GM12875 (cell line): ENCODE data around the gene MRO.
"Not testable (repeated sequence)": the region's sequence is repeated elsewhere in the genome, so short reads cannot be mapped to it uniquely, and the experiment has no call there.

Source experiments
- H3K4me3 ChIP-seq: one replicate; pipeline ENCODE4 v1.5.1; 2011; ENCODE audit warnings: low read depth, low read length, control low read depth
- TF ChIP-seq, protein P1 (sequence below): IDR thresholded peaks from 2 replicates; pipeline ENCODE4 v1.5.1; 2011; ENCODE audit warnings: low read depth, mild to moderate bottlenecking, control low read depth, inconsistent platforms, low read length, moderate library complexity, borderline replicate concordance; ENCODE audit not compliant: insufficient read depth

Gene MRO

DNA sequence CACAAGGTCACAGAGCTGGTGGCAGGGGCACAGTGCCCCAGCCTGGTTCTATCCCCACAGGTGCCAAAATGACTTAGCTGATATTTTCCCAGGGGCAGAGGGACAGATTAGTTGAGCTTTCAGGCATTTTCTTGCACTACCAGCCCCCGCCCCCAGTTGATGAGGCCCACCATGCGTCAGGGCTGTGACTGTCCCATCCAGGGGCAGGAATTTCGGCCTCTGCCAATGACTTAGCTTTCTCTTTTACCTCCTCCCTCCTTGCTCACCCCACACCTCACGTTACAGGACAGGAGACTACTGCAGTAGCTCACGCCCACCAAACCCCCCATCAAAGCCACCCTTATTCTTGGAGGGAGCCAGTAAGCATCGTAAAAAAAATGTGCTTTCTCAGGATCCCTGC lies 31.5 kb downstream of the MRO start:
- TF ChIP-seq, protein P1, sequence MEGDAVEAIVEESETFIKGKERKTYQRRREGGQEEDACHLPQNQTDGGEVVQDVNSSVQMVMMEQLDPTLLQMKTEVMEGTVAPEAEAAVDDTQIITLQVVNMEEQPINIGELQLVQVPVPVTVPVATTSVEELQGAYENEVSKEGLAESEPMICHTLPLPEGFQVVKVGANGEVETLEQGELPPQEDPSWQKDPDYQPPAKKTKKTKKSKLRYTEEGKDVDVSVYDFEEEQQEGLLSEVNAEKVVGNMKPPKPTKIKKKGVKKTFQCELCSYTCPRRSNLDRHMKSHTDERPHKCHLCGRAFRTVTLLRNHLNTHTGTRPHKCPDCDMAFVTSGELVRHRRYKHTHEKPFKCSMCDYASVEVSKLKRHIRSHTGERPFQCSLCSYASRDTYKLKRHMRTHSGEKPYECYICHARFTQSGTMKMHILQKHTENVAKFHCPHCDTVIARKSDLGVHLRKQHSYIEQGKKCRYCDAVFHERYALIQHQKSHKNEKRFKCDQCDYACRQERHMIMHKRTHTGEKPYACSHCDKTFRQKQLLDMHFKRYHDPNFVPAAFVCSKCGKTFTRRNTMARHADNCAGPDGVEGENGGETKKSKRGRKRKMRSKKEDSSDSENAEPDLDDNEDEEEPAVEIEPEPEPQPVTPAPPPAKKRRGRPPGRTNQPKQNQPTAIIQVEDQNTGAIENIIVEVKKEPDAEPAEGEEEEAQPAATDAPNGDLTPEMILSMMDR: no peak
- no peak overlapping the region for H3K4me3 ChIP-seq

DNA sequence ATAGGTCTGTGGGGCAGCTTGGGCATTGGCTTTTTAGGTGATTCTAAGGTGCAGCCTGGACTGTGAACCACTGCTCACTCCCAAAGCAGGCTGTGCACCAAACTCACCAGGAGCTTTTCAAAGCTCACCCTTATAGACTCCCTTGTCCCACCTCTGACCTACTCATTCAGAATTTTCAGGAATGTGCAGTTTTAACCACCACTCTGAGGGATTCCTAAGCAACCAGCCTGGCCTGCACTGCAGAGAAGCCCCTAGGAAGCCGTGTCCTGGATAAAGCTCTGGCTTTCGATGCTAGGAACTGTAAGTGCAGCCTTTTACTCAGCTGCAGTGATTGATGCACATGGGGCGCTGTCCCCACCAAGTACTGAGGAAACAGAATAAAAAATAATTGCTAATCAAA lies 33.0 kb downstream of the MRO start:
- TF ChIP-seq, protein P1: no peak
- H3K4me3 ChIP-seq: no peak overlapping the region

GRCh38 chr18:50783553-50783952 lies 36.3 kb downstream of the MRO start:
- H3K4me3 ChIP-seq: no peak overlapping the region
- TF ChIP-seq, protein P1: no peak

DNA sequence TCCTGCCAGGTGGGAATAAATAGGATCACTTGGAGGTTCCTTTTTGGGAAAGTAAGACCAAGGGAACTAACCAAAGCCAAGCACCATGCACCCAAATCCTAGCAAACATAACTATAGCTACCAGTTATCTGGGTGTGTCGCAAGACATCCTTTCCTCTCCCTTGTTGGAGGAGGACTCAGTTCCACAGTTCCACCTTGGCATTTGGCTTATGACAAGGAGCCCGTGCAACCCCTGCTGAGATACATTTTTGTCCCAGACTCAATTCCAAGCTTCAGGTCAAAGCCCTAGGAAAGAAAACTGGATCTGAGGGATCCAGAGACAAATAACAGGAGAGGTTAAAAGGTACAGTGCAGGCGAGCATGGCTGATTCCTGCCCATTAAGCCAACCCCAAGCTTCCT lies 40.8 kb downstream of the MRO start:
- H3K4me3 ChIP-seq: not testable (repeated sequence)

DNA sequence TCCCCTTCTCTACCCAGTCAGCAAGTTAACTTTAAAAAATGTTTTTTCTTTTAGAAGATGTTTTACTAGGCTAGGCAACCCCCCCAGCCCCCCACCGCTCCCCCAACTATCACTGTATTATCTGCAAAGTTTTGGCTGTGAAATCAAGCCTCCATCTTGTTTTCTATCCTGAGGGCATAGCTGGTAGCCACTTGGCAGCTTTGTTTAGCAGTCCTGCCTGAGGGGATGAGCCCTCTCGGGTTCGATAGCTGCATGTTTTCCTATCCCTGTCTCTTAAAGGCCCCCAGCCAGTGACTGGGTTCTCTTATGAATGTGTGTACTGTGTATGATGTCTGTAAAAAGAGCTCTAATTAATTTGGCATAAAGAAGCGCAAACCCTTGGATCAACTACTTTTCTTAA lies 43.4 kb downstream of the MRO start:
- H3K4me3 ChIP-seq: no peak overlapping the region
- TF ChIP-seq, protein P1: no peak

DNA sequence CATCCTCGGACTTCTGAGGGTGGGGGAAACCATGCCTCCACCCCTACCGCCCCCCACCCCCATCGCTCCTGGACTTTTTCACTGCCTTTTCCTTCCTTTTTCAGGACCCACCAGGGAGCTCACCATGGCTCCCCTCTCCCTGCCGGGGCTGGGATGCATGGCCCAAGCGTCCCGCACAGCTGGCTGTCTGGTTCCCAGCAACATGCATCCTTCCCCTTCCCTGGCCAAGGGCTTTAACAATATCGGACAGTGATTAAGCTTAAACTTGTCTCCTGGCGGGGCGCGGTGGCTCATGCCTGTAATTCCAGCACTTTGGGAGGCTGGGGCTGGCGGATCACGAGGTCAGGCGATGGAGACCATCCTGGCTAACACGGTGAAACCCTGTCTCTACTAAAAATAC lies 44.1 kb downstream of the MRO start:
- H3K4me3 ChIP-seq: no peak overlapping the region
- TF ChIP-seq, protein P1: no peak

GRCh38 chr18:50775207-50775606 lies 44.6 kb downstream of the MRO start:
- no peak overlapping the region for H3K4me3 ChIP-seq
- TF ChIP-seq, protein P1: no peak

DNA sequence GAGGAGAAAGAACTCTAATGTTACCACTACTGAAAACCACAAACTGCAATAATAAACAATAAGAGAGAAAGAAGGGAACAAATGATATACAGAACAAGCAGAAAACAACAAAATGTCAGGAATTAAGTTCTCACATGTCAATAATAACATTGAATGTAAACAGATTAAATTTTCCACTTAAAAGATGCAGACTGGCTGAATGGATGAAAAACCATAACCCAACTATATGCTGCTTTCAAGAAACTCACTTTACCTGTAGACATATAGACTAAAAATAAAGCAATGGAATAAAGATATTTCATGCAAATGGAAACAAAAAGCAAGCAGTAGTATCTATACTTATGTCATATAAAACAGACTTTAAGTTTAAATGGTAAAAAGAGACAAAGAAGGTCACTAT lies 50.4 kb downstream of the MRO start:
- no peak overlapping the region for H3K4me3 ChIP-seq
- TF ChIP-seq, protein P1: no peak
